H1 (cell line): ENCODE results near the gene UBAP2L. TPM values are rescaled to one million over a fixed set of nuclear protein-coding genes. Genes with fewer than 3 reads are reported as not detected.
A peak's percentile ranks its signal among the peaks of the same experiment; 100 is the strongest.

ENCODE experiments used
- CTCF ChIA-PET: fragments of 300-600 bp; sonication (Branson Sonifier 250); formaldehyde crosslinking; loops from one replicate; lab custom pipeline; 2021; ENCODE audit not compliant: partially characterized antibody; lab: Charles Lee
- POLR2A ChIA-PET: fragments of 300-600 bp; sonication (Branson Sonifier 250); formaldehyde crosslinking; loops from one replicate; lab custom pipeline; 2021; ENCODE audit warnings: inconsistent platforms; ENCODE audit not compliant: partially characterized antibody; lab: Charles Lee
- DNase-seq, 2 experiments: peaks; one replicate each; pipeline versions ENCODE4 v3.0.0 to v3.0.0-alpha.2; 2010 to 2022; ENCODE audit warnings: low spot score in 2 of 2, low read depth in 1 of 2, mixed read lengths in 1 of 2
- FAIRE-seq: peaks from 2 replicates; lab custom pipeline; 2011; peaks lifted over from hg19 to GRCh38; lab: Jason Lieb, UNC
- H2AFZ ChIP-seq: 2 replicates; pipeline ENCODE4 v1.8.1; 2012; ENCODE audit warnings: low read length, inconsistent platforms
- H2AK5ac ChIP-seq: 2 replicates; pipeline ENCODE4 v1.6.1; 2013; ENCODE audit warnings: low read depth, low read length
- H2BK120ac ChIP-seq: replicated peaks from 2 replicates; pipeline ENCODE3; 2013; ENCODE audit warnings: low read depth, low read length, inconsistent platforms
- H2BK12ac ChIP-seq: 2 replicates; pipeline ENCODE4 v1.6.1; 2013; ENCODE audit warnings: low read depth, low read length
- H2BK15ac ChIP-seq: 2 replicates; pipeline ENCODE4 v1.6.1; 2013; ENCODE audit warnings: low read length
- H2BK20ac ChIP-seq: 2 replicates; pipeline ENCODE4 v1.6.1; 2013; ENCODE audit warnings: low read length
- H2BK5ac ChIP-seq: 2 replicates; pipeline ENCODE4 v1.6.1; 2013; ENCODE audit warnings: low read depth, low read length
- H3K14ac ChIP-seq: 2 replicates; pipeline ENCODE4 v1.6.1; 2013; ENCODE audit warnings: inconsistent platforms; ENCODE audit not compliant: insufficient read length
- H3K18ac ChIP-seq: 2 replicates; pipeline ENCODE4 v1.6.1; 2013; ENCODE audit warnings: low read length; ENCODE audit errors: extremely low read depth
- H3K23ac ChIP-seq: 2 replicates; pipeline ENCODE4 v1.6.1; 2013; ENCODE audit warnings: inconsistent platforms; ENCODE audit not compliant: insufficient read length
- H3K23me2 ChIP-seq: 2 replicates; pipeline ENCODE4 v1.6.1; 2013; ENCODE audit warnings: low read depth, low read length
- H3K27ac ChIP-seq: 2 replicates; pipeline ENCODE4 v1.6.1; 2011; ENCODE audit warnings: low read depth, low read length, inconsistent platforms
- H3K27me3 ChIP-seq, 4 experiments: replicated peaks in 1 of 4; 1 replicate in 1 of 4; 2 replicates in 3 of 4; pipeline versions ENCODE4 v1.6.1 to v1.8.1; 2011 to 2013; ENCODE audit warnings: low read length in 3 of 4, mild to moderate bottlenecking in 3 of 4, inconsistent platforms in 2 of 4, mixed read lengths in 2 of 4, moderate library complexity in 1 of 4; ENCODE audit not compliant: control insufficient read depth in 3 of 4, insufficient read depth in 3 of 4; ENCODE audit errors: extremely low read depth in 1 of 4
- H3K36me3 ChIP-seq, 4 experiments: 2 replicates each; pipeline versions ENCODE4 v1.6.1 to v1.8.1; 2011 to 2013; ENCODE audit warnings: mild to moderate bottlenecking in 4 of 4, low read length in 3 of 4, moderate library complexity in 2 of 4, control low read depth in 1 of 4, inconsistent platforms in 1 of 4; ENCODE audit not compliant: insufficient read depth in 4 of 4, control insufficient read depth in 2 of 4
- H3K4ac ChIP-seq: replicated peaks from 2 replicates; pipeline ENCODE3; 2013; ENCODE audit warnings: low read length, low read depth, mixed read lengths, inconsistent platforms; ENCODE audit not compliant: insufficient read length
- H3K4me1 ChIP-seq, 4 experiments: replicated peaks in 1 of 4; 1 replicate in 1 of 4; 2 replicates in 3 of 4; pipeline versions ENCODE4 v1.6.1 to v1.8.1; 2011 to 2013; ENCODE audit warnings: low read length in 3 of 4, inconsistent platforms in 2 of 4, mixed read lengths in 1 of 4; ENCODE audit not compliant: insufficient read depth in 4 of 4, control insufficient read depth in 3 of 4
- H3K4me2 ChIP-seq, 2 experiments: 2 replicates each; pipeline versions ENCODE4 v1.6.1 to v1.8.1; 2011 to 2013; ENCODE audit warnings: low read depth in 2 of 2, low read length in 2 of 2, control low read depth in 1 of 2, inconsistent platforms in 1 of 2, mild to moderate bottlenecking in 1 of 2; ENCODE audit not compliant: insufficient read depth in 1 of 2
- H3K4me3 ChIP-seq, 4 experiments: fragments of 200-600, 300-600 bp in 1 of 4; sonication (generic), shearing (Covaris generic), sonication (Bioruptor Twin) in 1 of 4; 2 replicates each; pipeline versions ENCODE4 v1.5.1 to v1.8.1; 2011 to 2016; ENCODE audit warnings: low read length in 4 of 4, low read depth in 3 of 4, control low read depth in 2 of 4, inconsistent platforms in 2 of 4, mild to moderate bottlenecking in 2 of 4, mixed read lengths in 1 of 4, moderate library complexity in 1 of 4; ENCODE audit not compliant: insufficient read depth in 2 of 4; ENCODE audit errors: extremely low read depth in 1 of 4
- H3K56ac ChIP-seq: replicated peaks from 2 replicates; pipeline ENCODE3; 2013; ENCODE audit warnings: low read depth, mild to moderate bottlenecking, mixed read lengths, low read length, inconsistent platforms; ENCODE audit not compliant: insufficient read length
- H3K79me1 ChIP-seq: 2 replicates; pipeline ENCODE4 v1.6.1; 2013; ENCODE audit warnings: low read depth, low read length, control low read depth
- H3K79me2 ChIP-seq, 2 experiments: 2 replicates each; pipeline versions ENCODE4 v1.6.1 to v1.8.1; 2012 to 2013; ENCODE audit warnings: low read length in 2 of 2, mild to moderate bottlenecking in 2 of 2, inconsistent platforms in 1 of 2; ENCODE audit not compliant: insufficient read depth in 2 of 2, control insufficient read depth in 1 of 2
- H3K9ac ChIP-seq, 4 experiments: replicated peaks in 1 of 4; 1 replicate in 1 of 4; 2 replicates in 3 of 4; pipeline versions ENCODE4 v1.6.1 to v1.8.1; 2011 to 2013; ENCODE audit warnings: low read depth in 3 of 4, low read length in 3 of 4, control low read depth in 2 of 4, mild to moderate bottlenecking in 2 of 4, moderate library complexity in 2 of 4, inconsistent platforms in 1 of 4; ENCODE audit errors: extremely low read depth in 1 of 4
- H3K9me3 ChIP-seq, 2 experiments: 2 replicates each; pipeline versions ENCODE4 v1.6.1 to v1.8.1; 2012 to 2013; ENCODE audit warnings: mild to moderate bottlenecking in 2 of 2, moderate library complexity in 2 of 2, control low read depth in 1 of 2, inconsistent platforms in 1 of 2, low read depth in 1 of 2, low read length in 1 of 2, mixed read lengths in 1 of 2; ENCODE audit not compliant: insufficient read depth in 2 of 2
- H4K20me1 ChIP-seq, 2 experiments: replicated peaks in 1 of 2; 2 replicates each; pipeline versions ENCODE3 to v1.8.1; 2011 to 2013; ENCODE audit warnings: inconsistent platforms in 2 of 2, low read length in 2 of 2, mild to moderate bottlenecking in 1 of 2; ENCODE audit not compliant: insufficient read depth in 2 of 2, control insufficient read depth in 1 of 2
- H4K5ac ChIP-seq: 2 replicates; pipeline ENCODE4 v1.6.1; 2013; ENCODE audit warnings: low read length, low read depth, mixed read lengths, inconsistent platforms; ENCODE audit not compliant: insufficient read length
- H4K8ac ChIP-seq: 2 replicates; pipeline ENCODE4 v1.8.0; 2013; ENCODE audit warnings: mild to moderate bottlenecking, moderate library complexity, low read length, inconsistent platforms; ENCODE audit not compliant: insufficient read depth; ENCODE audit errors: extremely low read depth
- H4K91ac ChIP-seq: replicated peaks from 2 replicates; pipeline ENCODE3; 2013; ENCODE audit warnings: low read length, mixed read lengths, inconsistent platforms; ENCODE audit not compliant: insufficient read length
- GABPA ChIP-seq: IDR thresholded peaks from 2 replicates; pipeline ENCODE4 v1.6.1; 2011; ENCODE audit warnings: mild to moderate bottlenecking, low read length, moderate library complexity, borderline replicate concordance; ENCODE audit not compliant: insufficient read depth
- MAFK ChIP-seq: IDR thresholded peaks from 2 replicates; pipeline ENCODE4 v1.6.1; 2012; ENCODE audit warnings: low read depth, mild to moderate bottlenecking, improper control_type of control experiment, low read length
- WGBS, 2 experiments: shearing (Covaris generic) in 1 of 2; methylation state at CpG; one replicate each; pipeline versions ENCODE4 v1.1.6 to v1.1.7; 2013 to 2015; ENCODE audit warnings: low lambda C conversion rate in 2 of 2, mixed read lengths in 2 of 2, inconsistent platforms in 1 of 2, low coverage in 1 of 2, missing lambda C conversion rate in 1 of 2; ENCODE audit not compliant: insufficient replicate concordance in 2 of 2, insufficient coverage in 1 of 2, insufficient read length in 1 of 2; ENCODE audit errors: extremely low coverage in 1 of 2, missing lambda C conversion rate in 1 of 2; 5-methylcytosine and 5-hydroxymethylcytosine counted together
- polyA plus RNA-seq, 7 experiments: library from polyadenylated mRNA; depleted of rRNA in 3 of 7; stranded (reverse) in 5 of 7; unstranded in 2 of 7; fragments of >200 nt in 5 of 7; fragments of 200-250 nt in 2 of 7; gene quantifications; 1 replicate in 5 of 7; 2 replicates in 1 of 7; 4 replicates in 1 of 7; pipeline versions ENCODE4 v1.2.1 to v1.2.3, GENCODE V29; 2011 to 2013; ENCODE audit warnings: missing spikeins in 2 of 7, mixed read lengths in 2 of 7
- total RNA-seq: library from RNA; stranded (reverse); fragmentation: NEBNext Ultra II Directional; extraction: Animal tissue kit (Norgen Biotek cat#: 25700); gene quantifications from 2 replicates; pipeline ENCODE4 v1.2.1, GENCODE V29; 2021

UBAP2L gene
- total and polyA plus RNA-seq, 2 of the 8 experiments (the other 6 are each of a cell fraction or from before 2014, with no cell fraction given): 254 to 349 TPM

DNA sequence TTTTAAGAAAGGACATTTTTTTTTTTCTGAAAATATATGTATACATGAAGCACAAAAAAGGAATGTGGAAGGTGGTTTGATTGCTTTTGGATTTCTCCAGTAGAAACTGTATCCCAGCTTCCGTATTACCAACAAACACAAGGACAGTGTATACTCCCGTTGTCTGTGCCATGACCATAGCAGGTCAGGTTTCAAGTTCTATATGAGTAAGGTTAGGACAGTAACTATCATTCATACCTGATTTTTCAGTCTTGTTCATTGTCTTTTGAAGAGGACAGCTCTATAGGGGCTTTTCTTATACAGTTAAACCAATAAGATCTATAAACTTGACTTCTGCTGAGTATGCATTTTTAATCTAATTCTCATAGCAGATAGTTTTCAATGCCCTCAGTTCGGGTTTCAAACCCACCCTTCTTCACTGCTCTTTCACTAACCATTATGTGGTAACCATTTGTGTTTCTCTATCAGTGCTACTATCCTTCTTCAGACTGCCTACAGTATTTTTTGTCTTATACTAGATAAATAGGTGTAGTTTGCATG, 19.6 kb downstream of the UBAP2L start:
- H2BK12ac ChIP-seq: no peak overlapping the region
- H3K79me2 ChIP-seq: peaks cover 0 to 56% of the 10 kb centered on the region in 2 experiments; a peak in 2 of 4 replicates
- CTCF ChIA-PET: no interaction called here
- no peak overlapping the region for H2BK20ac ChIP-seq
- H4K8ac ChIP-seq: no peak overlapping the region
- H4K91ac ChIP-seq: no peak overlapping the region
- H2BK120ac ChIP-seq: no peak overlapping the region
- no peaks in the 10 kb centered on the region for H3K27me3 ChIP-seq
- H3K9ac ChIP-seq: no peak overlapping the region
- H3K4me1 ChIP-seq: no peaks in the 10 kb centered on the region
- H2BK15ac ChIP-seq: no peak overlapping the region
- H2AFZ ChIP-seq: no peak overlapping the region
- H2AK5ac ChIP-seq: no peak overlapping the region
- no peaks in the 10 kb centered on the region for H3K23me2 ChIP-seq
- H3K4ac ChIP-seq: no peak overlapping the region
- H3K4me2 ChIP-seq: no peak overlapping the region
- no peak overlapping the region for H3K18ac ChIP-seq
- 92% methylated on average over 3 of the region's 3 CpGs; no CpG with 5 or more reads in 1 of the 2 experiments for WGBS, 2 experiments
- no peak overlapping the region for H3K23ac ChIP-seq
- no peak overlapping the region for H4K5ac ChIP-seq
- no peak for FAIRE-seq
- H2BK5ac ChIP-seq: no peak overlapping the region
- H3K56ac ChIP-seq: no peak overlapping the region
- no peak overlapping the region for H3K27ac ChIP-seq
- H3K4me3 ChIP-seq: no peak overlapping the region
- H3K36me3 ChIP-seq: peaks cover 35 to 92% (median 85%) of the 10 kb centered on the region in 4 experiments
- POLR2A ChIA-PET: interaction anchor here (0.7 to 1.9 kb wide), 6 partner anchors 17 to 78 kb away, joined by 3 to 7 read pairs (median 4); no protein-coding TSS in a partner anchor
- no peaks in the 10 kb centered on the region for H3K79me1 ChIP-seq
- H3K9me3 ChIP-seq: no peaks in the 10 kb centered on the region
- H3K14ac ChIP-seq: no peak overlapping the region
- peaks cover 4 to 5% of the 10 kb centered on the region in 2 experiments for H4K20me1 ChIP-seq
- TF ChIP-seq MAFK: peak; percentile 60
- no peak for TF ChIP-seq GABPA
- no peak for DNase-seq
